Astrocyte (in vitro differentiated cells and primary cell): ENCODE data around the gene ATXN2L.
"Not testable (repeated sequence)": the region's sequence is repeated elsewhere in the genome, so short reads cannot be mapped to it uniquely, and the experiment has no call there.

Experiments used
- CTCF ChIP-seq: IDR thresholded peaks from 2 replicates; pipeline ENCODE4 v1.5.1; 2011; ENCODE audit warnings: low read depth, mild to moderate bottlenecking, inconsistent platforms, low read length, moderate library complexity; ENCODE audit not compliant: insufficient read depth
- EZH2 ChIP-seq: IDR thresholded peaks from 2 replicates; pipeline ENCODE4 v1.6.1; 2012; ENCODE audit warnings: mild to moderate bottlenecking, low read length, inconsistent platforms; ENCODE audit not compliant: insufficient read depth

- TF ChIP-seq CTCF, EZH2: not testable (repeated sequence)
These were observed 2.3 kb upstream of the ATXN2L start for GRCh38 chr16:28820546-28820945.
